HEK293T (cell line): ENCODE results near the gene OAT.

Source experiments
- CTCF ChIA-PET: fragments of 350-600 bp; formaldehyde crosslinking; extraction: SDS; loops from one replicate; lab custom pipeline; 2021; ENCODE audit warnings: antibody characterized with exemption, inconsistent platforms; lab: Yijun Ruan, JAX
- POLR2A ChIA-PET: fragments of 350-600 bp; formaldehyde crosslinking; extraction: SDS; loops from one replicate; lab custom pipeline; 2020; ENCODE audit warnings: antibody characterized with exemption, inconsistent platforms; lab: Yijun Ruan, JAX
- DNase-seq: peaks from one replicate; pipeline ENCODE4 v3.0.0; 2012; ENCODE audit warnings: mixed read lengths; ENCODE audit errors: extremely low spot score
- ARNT ChIP-seq: fragments of 450-650 bp; IDR thresholded peaks from 2 replicates; pipeline ENCODE4 v1.6.1; 2017; ENCODE audit warnings: mild to moderate bottlenecking
- BHLHE40 ChIP-seq: fragments of 450-650 bp; IDR thresholded peaks from 2 replicates; pipeline ENCODE4 v1.6.1; 2016; ENCODE audit warnings: mild to moderate bottlenecking, moderate library complexity, borderline replicate concordance
- CTBP1 ChIP-seq: fragments of 450-650 bp; IDR thresholded peaks from 2 replicates; pipeline ENCODE4 v1.6.1; 2016; ENCODE audit warnings: borderline replicate concordance
- ELF4 ChIP-seq: fragments of 450-650 bp; IDR thresholded peaks from 2 replicates; pipeline ENCODE4 v1.6.1; 2017; ENCODE audit warnings: antibody characterized with exemption
- FOXA1 ChIP-seq: fragments of 450-650 bp; IDR thresholded peaks from 2 replicates; pipeline ENCODE4 v1.6.1; 2016; ENCODE audit warnings: mild to moderate bottlenecking
- FOXK2 ChIP-seq: fragments of 450-650 bp; IDR thresholded peaks from 2 replicates; pipeline ENCODE4 v1.6.1; 2016; ENCODE audit warnings: mild to moderate bottlenecking
- FOXM1 ChIP-seq: fragments of 450-650 bp; IDR thresholded peaks from 2 replicates; pipeline ENCODE4 v1.6.1; 2017; ENCODE audit warnings: mild to moderate bottlenecking, borderline replicate concordance
- HDGF ChIP-seq: fragments of 450-650 bp; IDR thresholded peaks from 2 replicates; pipeline ENCODE4 v1.6.1; 2017; ENCODE audit warnings: antibody characterized with exemption, borderline replicate concordance
- L3MBTL2 ChIP-seq: fragments of 450-650 bp; conservative IDR thresholded peaks from 2 replicates; pipeline ENCODE4 v1.6.1; 2016; ENCODE audit warnings: mild to moderate bottlenecking
- LEF1 ChIP-seq: fragments of 450-650 bp; IDR thresholded peaks from 2 replicates; pipeline ENCODE4 v1.6.1; 2017; ENCODE audit warnings: mild to moderate bottlenecking, borderline replicate concordance
- NFRKB ChIP-seq: fragments of 450-650 bp; IDR thresholded peaks from 2 replicates; pipeline ENCODE4 v1.6.1; 2016; ENCODE audit warnings: mild to moderate bottlenecking, moderate library complexity
- PKNOX1 ChIP-seq: fragments of 450-650 bp; IDR thresholded peaks from 2 replicates; pipeline ENCODE4 v1.6.1; 2016
- SP1 ChIP-seq: fragments of 450-650 bp; IDR thresholded peaks from 2 replicates; pipeline ENCODE4 v1.6.1; 2017
- SUZ12 ChIP-seq: fragments of 450-650 bp; IDR thresholded peaks from 2 replicates; pipeline ENCODE4 v1.6.1; 2016; ENCODE audit warnings: mild to moderate bottlenecking
- TARDBP ChIP-seq: fragments of 450-650 bp; IDR thresholded peaks from 2 replicates; pipeline ENCODE4 v1.6.1; 2016
- ZNF384 ChIP-seq: fragments of 450-650 bp; IDR thresholded peaks from 2 replicates; pipeline ENCODE4 v1.6.1; 2016

Gene OAT

GRCh38 chr10:124369066-124369465, 49.7 kb downstream of the OAT start:
- no peak for DNase-seq
- ChIA-PET CTCF (no interaction called here), POLR2A (no interaction called here)
- TF ChIP-seq NFRKB, result no peak

- POLR2A ChIA-PET, result no interaction called here
- CTCF ChIA-PET, result no interaction called here
- DNase-seq, result no peak
- no peak for TF ChIP-seq PKNOX1
- TF ChIP-seq FOXA1, result no peak
- TF ChIP-seq TARDBP, result no peak
- no peak for TF ChIP-seq FOXK2
- no peak for TF ChIP-seq FOXM1
- TF ChIP-seq SUZ12, result no peak
- no peak for TF ChIP-seq CTBP1
- no peak for TF ChIP-seq HDGF
- no peak for TF ChIP-seq BHLHE40
- no peak for TF ChIP-seq L3MBTL2
- no peak for TF ChIP-seq SP1
- no peak for TF ChIP-seq ELF4
- no peak for TF ChIP-seq ZNF384
- TF ChIP-seq NFRKB, result no peak
- no peak for TF ChIP-seq ARNT
- no peak for TF ChIP-seq LEF1
Measured at GRCh38 chr10:124367936-124368335, 50.8 kb downstream of the OAT start.

GRCh38 chr10:124367414-124367813, 51.3 kb downstream of the OAT start:
- ChIA-PET POLR2A (no interaction called here), CTCF (interaction anchor here (1.2 kb wide), 1 partner anchor 373 kb away, joined by 4 read pairs; no protein-coding TSS in a partner anchor)
- no peak for TF ChIP-seq TARDBP
- no peak for TF ChIP-seq CTBP1
- TF ChIP-seq NFRKB, result no peak
- TF ChIP-seq ELF4, result no peak
- TF ChIP-seq ARNT, result no peak
- no peak for TF ChIP-seq FOXA1
- no peak for TF ChIP-seq ZNF384
- no peak for TF ChIP-seq FOXK2
- no peak for TF ChIP-seq PKNOX1
- no peak for TF ChIP-seq BHLHE40
- DNase-seq, result no peak

GRCh38 chr10:124366825-124367224, 51.9 kb downstream of the OAT start:
- CTCF ChIA-PET, result interaction anchor here (1.2 kb wide), 1 partner anchor 372 kb away, joined by 4 read pairs; no protein-coding TSS in a partner anchor
- no peak for TF ChIP-seq CTBP1
- no peak for TF ChIP-seq TARDBP
- no peak for TF ChIP-seq SUZ12
- no peak for TF ChIP-seq FOXA1
- no peak for TF ChIP-seq BHLHE40
- TF ChIP-seq SP1, result no peak
- no peak for TF ChIP-seq NFRKB
- TF ChIP-seq ARNT, result no peak
- no peak for TF ChIP-seq ELF4
- TF ChIP-seq FOXK2, result no peak
- no peak for TF ChIP-seq L3MBTL2
- no peak for TF ChIP-seq HDGF
- TF ChIP-seq ZNF384, result no peak
- no peak for DNase-seq
- POLR2A ChIA-PET, result no interaction called here

GRCh38 chr10:124366343-124366742, 52.4 kb downstream of the OAT start:
- ChIA-PET CTCF (interaction anchor here (1.2 kb wide), 1 partner anchor 372 kb away, joined by 4 read pairs; no protein-coding TSS in a partner anchor), POLR2A (no interaction called here)
- no peak for DNase-seq
- TF ChIP-seq BHLHE40 (no peak), L3MBTL2 (no peak), CTBP1 (no peak), TARDBP (no peak), PKNOX1 (no peak), FOXM1 (no peak), SP1 (no peak), ZNF384 (no peak), NFRKB (no peak), ARNT (no peak), FOXA1 (no peak), SUZ12 (no peak), HDGF (no peak), FOXK2 (no peak), LEF1 (no peak), ELF4 (no peak)

GRCh38 chr10:124364674-124365073, 54.0 kb downstream of the OAT start:
- POLR2A ChIA-PET, result interaction anchor here (1.1 kb wide), 1 partner anchor 10 kb away, joined by 3 read pairs; no protein-coding TSS in a partner anchor
- CTCF ChIA-PET, result interaction anchor here (0.6 kb wide), 1 partner anchor 24 kb away, joined by 3 read pairs; no protein-coding TSS in a partner anchor
- no peak for DNase-seq
- TF ChIP-seq HDGF (no peak), ELF4 (no peak), PKNOX1 (no peak), NFRKB (no peak), ZNF384 (no peak), L3MBTL2 (no peak), LEF1 (no peak), SP1 (no peak), CTBP1 (no peak), FOXK2 (no peak), FOXM1 (no peak), BHLHE40 (no peak), FOXA1 (no peak), SUZ12 (no peak), ARNT (no peak), TARDBP (no peak)
